K562 (cell line): ENCODE data around the gene STARD3NL. TPM values are rescaled to one million over a fixed set of nuclear protein-coding genes. Genes with fewer than 3 reads are reported as not detected.

Experiments
- ATAC-seq: fragments of 200-7000 bp; cut with Tn5 transposase; 3 replicates; pipeline ENCODE4 v1.9.1; 2020; ENCODE audit warnings: moderate library complexity
- BruUV-seq: library from RNA; stranded (reverse); fragments of 400-500 nt; replicated peaks from 2 replicates; lab custom pipeline; 2021; lab: Mats Ljungman, UMichigan
- CTCF ChIA-PET: fragments of 300-600 bp; formaldehyde crosslinking; extraction: SDS; loops from one replicate; lab custom pipeline; 2021; ENCODE audit warnings: low intra/inter-chr PET ratio; lab: Yijun Ruan, JAX
- POLR2A ChIA-PET: fragments of 300-600, 350-650 bp; sonication (Branson Sonifier 250); formaldehyde crosslinking; extraction: SDS; loops from one replicate; lab custom pipeline; 2021; ENCODE audit warnings: antibody characterized with exemption, inconsistent platforms; lab: Yijun Ruan, JAX
- DNase-seq, 4 experiments: peaks; one replicate each; pipeline versions ENCODE4 v3.0.0 to v3.0.0-alpha.2; 2011 to 2018; ENCODE audit warnings: low spot score in 3 of 4, mixed read lengths in 3 of 4; ENCODE audit errors: extremely low read depth in 1 of 4
- FAIRE-seq: peaks from 2 replicates; lab custom pipeline; 2011; peaks lifted over from hg19 to GRCh38; lab: Jason Lieb, UNC
- H2AFZ ChIP-seq: 2 replicates; pipeline ENCODE4 v1.6.0; 2011; ENCODE audit warnings: low read depth, low read length, control low read depth, inconsistent platforms
- H3K27ac ChIP-seq: fragments of 200-600 bp; 3 replicates; pipeline ENCODE4 v1.8.0; 2011; ENCODE audit warnings: low read depth, mild to moderate bottlenecking, control low read depth, inconsistent platforms, low read length, moderate library complexity, mixed read lengths; ENCODE audit errors: extremely low read depth
- H3K27me3 ChIP-seq, 2 experiments: fragments of 300-600 bp in 1 of 2; 2 replicates in 1 of 2; 3 replicates in 1 of 2; pipeline versions ENCODE4 v1.6.0 to v1.8.0; 2011; ENCODE audit warnings: inconsistent platforms in 2 of 2, low read length in 2 of 2, mild to moderate bottlenecking in 1 of 2, mixed read lengths in 1 of 2, moderate library complexity in 1 of 2; ENCODE audit not compliant: control insufficient read depth in 2 of 2, insufficient read depth in 2 of 2
- H3K36me3 ChIP-seq: fragments of 300-600 bp; 3 replicates; pipeline ENCODE4 v1.8.0; 2011; ENCODE audit warnings: mild to moderate bottlenecking, low read length, inconsistent platforms; ENCODE audit not compliant: control insufficient read depth, insufficient read depth
- H3K4me1 ChIP-seq, 2 experiments: fragments of 200-600 bp in 1 of 2; replicated peaks in 1 of 2; 2 replicates in 1 of 2; 3 replicates in 1 of 2; pipeline versions ENCODE4 v1.5.1 to v1.8.0; 2011; ENCODE audit warnings: inconsistent platforms in 2 of 2, low read length in 2 of 2, mild to moderate bottlenecking in 1 of 2, mixed read lengths in 1 of 2, moderate library complexity in 1 of 2; ENCODE audit not compliant: control insufficient read depth in 2 of 2, insufficient read depth in 2 of 2
- H3K4me2 ChIP-seq: 2 replicates; pipeline ENCODE4 v1.6.1; 2011; ENCODE audit warnings: low read length, control low read depth, inconsistent platforms, mixed read lengths; ENCODE audit not compliant: insufficient read depth
- H3K4me3 ChIP-seq: fragments of 200-600 bp; sonication (generic), shearing (Covaris generic); 2 replicates; pipeline ENCODE4 v1.5.1; 2016; ENCODE audit warnings: control low read depth, inconsistent platforms
- H3K79me2 ChIP-seq: fragments of 200-600 bp; 3 replicates; pipeline ENCODE4 v1.8.0; 2011; ENCODE audit warnings: low read length, inconsistent platforms; ENCODE audit not compliant: control insufficient read depth, insufficient read depth
- H3K9ac ChIP-seq, 2 experiments: 2 replicates each; pipeline versions ENCODE4 v1.6.0 to v1.6.1; 2011; ENCODE audit warnings: low read depth in 2 of 2, low read length in 2 of 2, control low read depth in 1 of 2, inconsistent platforms in 1 of 2, mild to moderate bottlenecking in 1 of 2, mixed read lengths in 1 of 2; ENCODE audit not compliant: insufficient read depth in 1 of 2
- H3K9me1 ChIP-seq: one replicate; pipeline ENCODE4 v1.6.0; 2011; ENCODE audit warnings: inconsistent platforms, mild to moderate bottlenecking, low read length, moderate library complexity; ENCODE audit not compliant: control insufficient read depth, insufficient read depth
- H3K9me3 ChIP-seq: replicated peaks from 2 replicates; pipeline ENCODE4 v1.5.1; 2011; ENCODE audit warnings: low read depth, low read length, inconsistent platforms; ENCODE audit not compliant: control insufficient read depth, insufficient read depth
- H4K20me1 ChIP-seq: replicated peaks from 2 replicates; pipeline ENCODE4 v1.6.1; 2011; ENCODE audit warnings: low read length, inconsistent platforms, mixed read lengths; ENCODE audit not compliant: control insufficient read depth, insufficient read depth
- FOXP1 ChIP-seq: sonication (generic); formaldehyde crosslinking; IDR thresholded peaks from 2 replicates; pipeline ENCODE4 v1.8.0; 2022; ENCODE audit warnings: mild to moderate bottlenecking, missing genetic modification reagents
- JUNB ChIP-seq: fragments of 450-650 bp; formaldehyde crosslinking; conservative IDR thresholded peaks from 2 replicates; pipeline ENCODE4 v1.4.0; 2020; ENCODE audit warnings: mild to moderate bottlenecking
- PCBP1 ChIP-seq: fragments of 200-400 bp; formaldehyde crosslinking; IDR thresholded peaks from 2 replicates; pipeline ENCODE4 v1.6.1; 2018; ENCODE audit warnings: mild to moderate bottlenecking, low read depth, low read length; ENCODE audit not compliant: poor library complexity, severe bottlenecking
- PRPF4 ChIP-seq: fragments of 200-400 bp; formaldehyde crosslinking; IDR thresholded peaks from one replicate; pipeline ENCODE4 v1.6.1; 2017; ENCODE audit warnings: low read length, low read depth, mild to moderate bottlenecking; ENCODE audit not compliant: insufficient read depth, poor library complexity, severe bottlenecking
- ZNF140 ChIP-seq: fragments of 250-450 bp; sonication (Bioruptor Pico); IDR thresholded peaks from 2 replicates; pipeline ENCODE4 v1.8.0; 2021; ENCODE audit warnings: moderate library complexity, mild to moderate bottlenecking, inconsistent platforms
- WGBS: fragments of 100-300 bp; shearing (Covaris generic); methylation state at CpG from one replicate; pipeline ENCODE4 v1.1.6; 2016; ENCODE audit warnings: low coverage, mixed read lengths; ENCODE audit not compliant: insufficient coverage; ENCODE audit errors: missing lambda C conversion rate; 5-methylcytosine and 5-hydroxymethylcytosine counted together
- in situ Hi-C: fragments of 300-500 bp; cut with MboI; formaldehyde crosslinking; loops from 4 replicates; pipeline ENCODE4 v1.15.0; 2018; ENCODE audit warnings: inconsistent platforms, mixed read lengths
- intact Hi-C: fragments of 100-400 bp; cut with micrococcal nuclease; formaldehyde crosslinking; loops from 2 replicates; pipeline ENCODE4 v1.14.2; 2022
- polyA plus RNA-seq, 8 experiments: library from polyadenylated mRNA; depleted of rRNA in 4 of 8; stranded (reverse) in 5 of 8; unstranded in 3 of 8; fragments of >200 nt; fragmentation: Nextera tagmentation in 2 of 8; fragmentation: Illumina TruSeq in 1 of 8; extraction: Ambion mirVana in 2 of 8; extraction: Trizol in 1 of 8; gene quantifications; 2 replicates each; pipeline versions ENCODE4 v1.2.1 to v1.2.3, GENCODE V29; 2011 to 2014; ENCODE audit warnings: inconsistent platforms in 1 of 8, missing spikeins in 1 of 8
- total RNA-seq, 7 experiments: library from RNA; depleted of rRNA in 6 of 7; stranded (reverse); fragments of >200 nt in 6 of 7; fragmentation: Illumina TruSeq in 2 of 7; extraction: Trizol in 2 of 7; gene quantifications; 2 replicates each; pipeline versions ENCODE4 v1.2.1 to v1.2.3, GENCODE V29; 2011 to 2021; ENCODE audit warnings: low replicate concordance in 1 of 7
- TF ChIP-seq, protein P1 (sequence below), 2 experiments: fragments of 450-650 bp; formaldehyde crosslinking in 1 of 2; IDR thresholded peaks; 2 replicates each; pipeline versions ENCODE4 v1.4.0 to v1.6.1; 2014 to 2020; ENCODE audit warnings: mild to moderate bottlenecking in 2 of 2, borderline replicate concordance in 1 of 2, low read depth in 1 of 2
- TF ChIP-seq, protein P2 (sequence below): fragments of 200-800 bp; sonication (Bioruptor generic); IDR thresholded peaks from 2 replicates; pipeline ENCODE4 v1.6.1; 2016; ENCODE audit warnings: missing genetic modification characterization, missing compliant biosample characterization

STARD3NL gene
- total and polyA plus RNA-seq, 9 of the 15 experiments (the other 6 are each of a cell fraction or from before 2014, with no cell fraction given) = 42.2 to 90.0 (median 57.6) TPM

DNA sequence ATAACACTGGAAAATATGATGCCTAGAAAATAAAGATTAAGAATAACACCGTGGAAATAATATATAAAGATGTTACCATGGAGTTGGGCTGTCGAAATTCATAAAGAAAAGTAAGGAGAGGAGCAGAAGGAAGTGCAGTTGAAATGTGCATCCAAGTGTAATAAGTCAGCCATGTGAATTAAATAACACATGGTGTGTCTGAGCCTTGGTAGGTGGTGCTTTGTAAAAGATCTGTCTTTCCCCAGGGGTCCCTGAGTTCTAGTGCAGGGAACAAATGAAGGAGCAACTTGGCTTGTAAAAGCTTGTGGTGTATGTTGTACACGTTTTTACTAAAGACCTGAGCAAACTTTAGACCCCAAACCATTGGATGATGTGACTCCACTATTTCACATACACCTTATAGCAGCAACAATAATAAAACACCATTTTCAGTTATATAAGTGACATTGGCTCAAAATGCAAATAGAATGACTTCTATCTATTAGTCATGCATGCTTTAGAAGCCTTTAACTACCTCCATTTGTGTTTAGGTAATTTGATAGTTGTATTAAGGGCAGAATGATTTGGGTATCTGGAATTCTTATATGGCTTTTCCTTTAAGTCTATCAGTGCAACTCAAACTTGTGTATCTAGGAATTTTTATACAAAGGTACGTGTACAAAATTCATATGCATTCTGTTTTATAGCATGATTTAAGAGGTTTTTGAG lies 11.3 kb downstream of the STARD3NL start:
- H4K20me1 ChIP-seq = no peaks in the 10 kb centered on the region
- DNase-seq (no peak), FAIRE-seq (no peak), ATAC-seq (no peak)
- H3K36me3 ChIP-seq = no peaks in the 10 kb centered on the region; the same call in 2 of the 3 replicates
- no peak overlapping the region; the same call in 1 of the 2 replicates for H3K4me2 ChIP-seq
- H3K4me1 ChIP-seq = peaks cover 0 to 14% of the 10 kb centered on the region in 2 experiments; a peak in 3 of 5 replicates
- H3K4me3 ChIP-seq = no peak overlapping the region
- H3K9ac ChIP-seq = no peak overlapping the region
- 29% methylated on average over 4 of the region's 4 CpGs for WGBS
- no peaks in the 10 kb centered on the region for H3K9me3 ChIP-seq
- in situ Hi-C loops = no loop called here
- H3K9me1 ChIP-seq = no peaks in the 10 kb centered on the region
- TF ChIP-seq FOXP1 = no peak
- TF ChIP-seq, protein P1, sequence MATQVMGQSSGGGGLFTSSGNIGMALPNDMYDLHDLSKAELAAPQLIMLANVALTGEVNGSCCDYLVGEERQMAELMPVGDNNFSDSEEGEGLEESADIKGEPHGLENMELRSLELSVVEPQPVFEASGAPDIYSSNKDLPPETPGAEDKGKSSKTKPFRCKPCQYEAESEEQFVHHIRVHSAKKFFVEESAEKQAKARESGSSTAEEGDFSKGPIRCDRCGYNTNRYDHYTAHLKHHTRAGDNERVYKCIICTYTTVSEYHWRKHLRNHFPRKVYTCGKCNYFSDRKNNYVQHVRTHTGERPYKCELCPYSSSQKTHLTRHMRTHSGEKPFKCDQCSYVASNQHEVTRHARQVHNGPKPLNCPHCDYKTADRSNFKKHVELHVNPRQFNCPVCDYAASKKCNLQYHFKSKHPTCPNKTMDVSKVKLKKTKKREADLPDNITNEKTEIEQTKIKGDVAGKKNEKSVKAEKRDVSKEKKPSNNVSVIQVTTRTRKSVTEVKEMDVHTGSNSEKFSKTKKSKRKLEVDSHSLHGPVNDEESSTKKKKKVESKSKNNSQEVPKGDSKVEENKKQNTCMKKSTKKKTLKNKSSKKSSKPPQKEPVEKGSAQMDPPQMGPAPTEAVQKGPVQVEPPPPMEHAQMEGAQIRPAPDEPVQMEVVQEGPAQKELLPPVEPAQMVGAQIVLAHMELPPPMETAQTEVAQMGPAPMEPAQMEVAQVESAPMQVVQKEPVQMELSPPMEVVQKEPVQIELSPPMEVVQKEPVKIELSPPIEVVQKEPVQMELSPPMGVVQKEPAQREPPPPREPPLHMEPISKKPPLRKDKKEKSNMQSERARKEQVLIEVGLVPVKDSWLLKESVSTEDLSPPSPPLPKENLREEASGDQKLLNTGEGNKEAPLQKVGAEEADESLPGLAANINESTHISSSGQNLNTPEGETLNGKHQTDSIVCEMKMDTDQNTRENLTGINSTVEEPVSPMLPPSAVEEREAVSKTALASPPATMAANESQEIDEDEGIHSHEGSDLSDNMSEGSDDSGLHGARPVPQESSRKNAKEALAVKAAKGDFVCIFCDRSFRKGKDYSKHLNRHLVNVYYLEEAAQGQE (IDR thresholded peaks at IDR 0.05; ENCODE audit: borderline replicate concordance) = no peak
- TF ChIP-seq, protein P1 (CRISPR knock-in tag; IDR thresholded peaks at IDR 0.05; ENCODE audit: low read depth) = no peak
- TF ChIP-seq PCBP1 = no peak
- no peak for TF ChIP-seq JUNB (CRISPR knock-in tag)
- TF ChIP-seq ZNF140 (CRISPR knock-in tag) = no peak
- TF ChIP-seq, protein P2, sequence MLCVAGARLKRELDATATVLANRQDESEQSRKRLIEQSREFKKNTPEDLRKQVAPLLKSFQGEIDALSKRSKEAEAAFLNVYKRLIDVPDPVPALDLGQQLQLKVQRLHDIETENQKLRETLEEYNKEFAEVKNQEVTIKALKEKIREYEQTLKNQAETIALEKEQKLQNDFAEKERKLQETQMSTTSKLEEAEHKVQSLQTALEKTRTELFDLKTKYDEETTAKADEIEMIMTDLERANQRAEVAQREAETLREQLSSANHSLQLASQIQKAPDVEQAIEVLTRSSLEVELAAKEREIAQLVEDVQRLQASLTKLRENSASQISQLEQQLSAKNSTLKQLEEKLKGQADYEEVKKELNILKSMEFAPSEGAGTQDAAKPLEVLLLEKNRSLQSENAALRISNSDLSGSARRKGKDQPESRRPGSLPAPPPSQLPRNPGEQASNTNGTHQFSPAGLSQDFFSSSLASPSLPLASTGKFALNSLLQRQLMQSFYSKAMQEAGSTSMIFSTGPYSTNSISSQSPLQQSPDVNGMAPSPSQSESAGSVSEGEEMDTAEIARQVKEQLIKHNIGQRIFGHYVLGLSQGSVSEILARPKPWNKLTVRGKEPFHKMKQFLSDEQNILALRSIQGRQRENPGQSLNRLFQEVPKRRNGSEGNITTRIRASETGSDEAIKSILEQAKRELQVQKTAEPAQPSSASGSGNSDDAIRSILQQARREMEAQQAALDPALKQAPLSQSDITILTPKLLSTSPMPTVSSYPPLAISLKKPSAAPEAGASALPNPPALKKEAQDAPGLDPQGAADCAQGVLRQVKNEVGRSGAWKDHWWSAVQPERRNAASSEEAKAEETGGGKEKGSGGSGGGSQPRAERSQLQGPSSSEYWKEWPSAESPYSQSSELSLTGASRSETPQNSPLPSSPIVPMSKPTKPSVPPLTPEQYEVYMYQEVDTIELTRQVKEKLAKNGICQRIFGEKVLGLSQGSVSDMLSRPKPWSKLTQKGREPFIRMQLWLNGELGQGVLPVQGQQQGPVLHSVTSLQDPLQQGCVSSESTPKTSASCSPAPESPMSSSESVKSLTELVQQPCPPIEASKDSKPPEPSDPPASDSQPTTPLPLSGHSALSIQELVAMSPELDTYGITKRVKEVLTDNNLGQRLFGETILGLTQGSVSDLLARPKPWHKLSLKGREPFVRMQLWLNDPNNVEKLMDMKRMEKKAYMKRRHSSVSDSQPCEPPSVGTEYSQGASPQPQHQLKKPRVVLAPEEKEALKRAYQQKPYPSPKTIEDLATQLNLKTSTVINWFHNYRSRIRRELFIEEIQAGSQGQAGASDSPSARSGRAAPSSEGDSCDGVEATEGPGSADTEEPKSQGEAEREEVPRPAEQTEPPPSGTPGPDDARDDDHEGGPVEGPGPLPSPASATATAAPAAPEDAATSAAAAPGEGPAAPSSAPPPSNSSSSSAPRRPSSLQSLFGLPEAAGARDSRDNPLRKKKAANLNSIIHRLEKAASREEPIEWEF (CRISPR knock-in tag) = no peak
- no peak for TF ChIP-seq PRPF4
- BruUV-seq = no TSS peak
- no peak overlapping the region for H3K27ac ChIP-seq
- H3K79me2 ChIP-seq = peaks cover 68% of the 10 kb centered on the region
- H3K27me3 ChIP-seq = no peaks in the 10 kb centered on the region
- ChIA-PET CTCF (no interaction called here), POLR2A (no interaction called here)
- no peak overlapping the region for H2AFZ ChIP-seq
- intact Hi-C loops = no loop called here
